ENCODE measurements around the gene VRK3. TPM values are rescaled to one million over a fixed set of nuclear protein-coding genes. Genes with fewer than 3 reads are reported as not detected.

Gene VRK3
- total and polyA plus RNA-seq, 2 donors (not counting 1 experiment from before 2014, with no cell fraction given) = 58.5 to 123 TPM

- Histone ChIP-seq H3K79me2 (ENCODE audit: control insufficient read depth, insufficient read depth, low read length) (no peaks in the 10 kb centered on the region), H3K36me3 (replicated peaks in 1 of 2; ENCODE audit: control extremely low read depth in 1 of 2, control insufficient read depth in 1 of 2, extremely low read depth in 1 of 2, insufficient read depth in 2 of 2, low read length in 1 of 2) (no peaks in the 10 kb centered on the region), H3K4me2 (replicated peaks; ENCODE audit: low read depth, low read length, poor library complexity, severe bottlenecking) (no peak overlapping the region), H3K4me3 (ENCODE audit: control extremely low read depth in 1 of 5, extremely low read depth in 1 of 5, insufficient read depth in 1 of 5, low read depth in 2 of 5, low read length in 4 of 5) (no peak overlapping the region), H3K9me3 (ENCODE audit: control extremely low read depth in 1 of 3, control insufficient read depth in 2 of 3, insufficient read depth in 1 of 3, low read length in 2 of 3) (peaks cover 1 to 36% (median 22%) of the 10 kb centered on the region in 3 donors), H4K20me1 (ENCODE audit: control insufficient read depth, insufficient read depth, low read length, poor library complexity, severe bottlenecking) (no peaks in the 10 kb centered on the region), H3K27me3 (replicated peaks in 1 of 4; ENCODE audit: control extremely low read depth in 1 of 4, control insufficient read depth in 3 of 4, insufficient read depth in 4 of 4, low read length in 3 of 4) (no peaks in the 10 kb centered on the region), H2AFZ (ENCODE audit: insufficient read depth, low read depth, low read length, poor library complexity, severe bottlenecking) (no peak overlapping the region), H3K9ac (ENCODE audit: low read length) (no peak overlapping the region), H3K4me1 (ENCODE audit: control insufficient read depth in 2 of 2, insufficient read depth in 2 of 2, low read length in 2 of 2) (no peaks in the 10 kb centered on the region), H3K27ac (ENCODE audit: low read length in 2 of 2) (no peak overlapping the region)
- Mint-ChIP-seq H3K9me3 (ENCODE audit: insufficient read depth) (peaks cover 2% of the 10 kb centered on the region), H3K4me1 (no peaks in the 10 kb centered on the region), H3K27me3 (peaks cover 10% of the 10 kb centered on the region), H3K27ac (no peak overlapping the region), H3K4me3 (no peak overlapping the region)
- ChIA-PET POLR2A (no interaction called here), CTCF (no interaction called here)
- intact Hi-C loops (cut with micrococcal nuclease) = no loop called here
- TF ChIP-seq EZH2 (IDR thresholded peaks at IDR 0.05; ENCODE audit: borderline replicate concordance, insufficient read depth, low read depth, low read length, poor library complexity, severe bottlenecking) = no peak
- TF ChIP-seq CTCF (IDR thresholded peaks at IDR 0.05) = no peak
- WGBS (ENCODE audit: insufficient coverage) = no CpG with 5 or more reads among the region's 6 CpGs
- ATAC-seq (ENCODE audit: low read depth) = no peak
- DNase-seq = no peak
These were observed 33.9 kb upstream of the VRK3 start for GRCh38 chr19:50059045-50059444.

GRCh38 chr19:50058425-50058824, 33.3 kb upstream of the VRK3 start:
- no CpG with 5 or more reads among the region's 2 CpGs for WGBS (ENCODE audit: insufficient coverage)
- CTCF ChIA-PET = interaction anchor here (0.9 kb wide), 1 partner anchor 12 kb away, joined by 3 read pairs; no protein-coding TSS in a partner anchor
- peaks cover 9% of the 10 kb centered on the region for H3K27me3 Mint-ChIP-seq

More at GRCh38 chr19:50058425-50058824, 33.3 kb upstream of the VRK3 start:
- H3K27ac ChIP-seq (ENCODE audit: low read length in 2 of 2) = no peak overlapping the region
- H4K20me1 ChIP-seq (ENCODE audit: control insufficient read depth, insufficient read depth, low read length, poor library complexity, severe bottlenecking) = no peaks in the 10 kb centered on the region
- Mint-ChIP-seq H3K9me3 (ENCODE audit: insufficient read depth) (peaks cover 2% of the 10 kb centered on the region), H3K4me1 (no peaks in the 10 kb centered on the region), H3K27ac (no peak overlapping the region), H3K4me3 (no peak overlapping the region)
- H3K79me2 ChIP-seq (ENCODE audit: control insufficient read depth, insufficient read depth, low read length) = no peaks in the 10 kb centered on the region
- no peaks in the 10 kb centered on the region for H3K36me3 ChIP-seq (replicated peaks in 1 of 2; ENCODE audit: control extremely low read depth in 1 of 2, control insufficient read depth in 1 of 2, extremely low read depth in 1 of 2, insufficient read depth in 2 of 2, low read length in 1 of 2)
- H3K4me1 ChIP-seq (ENCODE audit: control insufficient read depth in 2 of 2, insufficient read depth in 2 of 2, low read length in 2 of 2) = no peaks in the 10 kb centered on the region
- no peaks in the 10 kb centered on the region for H3K27me3 ChIP-seq (replicated peaks in 1 of 4; ENCODE audit: control extremely low read depth in 1 of 4, control insufficient read depth in 3 of 4, insufficient read depth in 4 of 4, low read length in 3 of 4)
- no peak overlapping the region for H3K4me2 ChIP-seq (replicated peaks; ENCODE audit: low read depth, low read length, poor library complexity, severe bottlenecking)
- no peak overlapping the region for H3K9ac ChIP-seq (ENCODE audit: low read length)
- no peak overlapping the region for H3K4me3 ChIP-seq (ENCODE audit: control extremely low read depth in 1 of 5, extremely low read depth in 1 of 5, insufficient read depth in 1 of 5, low read depth in 2 of 5, low read length in 4 of 5)
- POLR2A ChIA-PET = no interaction called here
- intact Hi-C loops (cut with micrococcal nuclease) = no loop called here
- no peak for ATAC-seq (ENCODE audit: low read depth)
- H3K9me3 ChIP-seq (ENCODE audit: control extremely low read depth in 1 of 3, control insufficient read depth in 2 of 3, insufficient read depth in 1 of 3, low read length in 2 of 3) = peaks cover 1 to 36% (median 22%) of the 10 kb centered on the region in 3 donors
- DNase-seq = no peak
- H2AFZ ChIP-seq (ENCODE audit: insufficient read depth, low read depth, low read length, poor library complexity, severe bottlenecking) = no peak overlapping the region
- no peak for TF ChIP-seq CTCF (IDR thresholded peaks at IDR 0.05)
- TF ChIP-seq EZH2 (IDR thresholded peaks at IDR 0.05; ENCODE audit: borderline replicate concordance, insufficient read depth, low read depth, low read length, poor library complexity, severe bottlenecking) = no peak
